Gastroesophageal sphincter (tissue), 4 donors: ENCODE data around the gene GMNN. TPM values are rescaled to one million over a fixed set of nuclear protein-coding genes. Genes with fewer than 3 reads are reported as not detected.

ENCODE experiments used
- ATAC-seq: fragments of 150-250 bp; one replicate; pipeline ENCODE4 v1.9.1; 2016; ENCODE audit warnings: mild to moderate bottlenecking, moderate library complexity
- H3K27ac ChIP-seq, 4 donors: fragments of 200-600 bp; sonication (generic) in 3 of 4; 1 replicate in 3 of 4; 2 replicates in 1 of 4; pipeline ENCODE4 v1.5.1; 2016 to 2019
- H3K27me3 ChIP-seq: fragments of 200-600 bp; sonication (generic); one replicate; pipeline ENCODE4 v1.5.1; 2019
- H3K36me3 ChIP-seq, 2 donors: fragments of 200-600 bp; sonication (generic); one replicate each; pipeline ENCODE4 v1.5.1; 2019; ENCODE audit warnings: control low read depth in 1 of 2
- H3K4me1 ChIP-seq, 3 donors: fragments of 200-600 bp; sonication (generic); 1 replicate in 2 of 3; 2 replicates in 1 of 3; pipeline ENCODE4 v1.5.1; 2016 to 2019; ENCODE audit warnings: control low read depth in 2 of 3
- H3K4me3 ChIP-seq, 2 donors: fragments of 200-600 bp; sonication (generic); one replicate each; pipeline ENCODE4 v1.5.1; 2019; ENCODE audit warnings: mild to moderate bottlenecking in 1 of 2, moderate library complexity in 1 of 2
- H3K9me3 ChIP-seq, 3 donors: fragments of 200-600 bp; sonication (generic); one replicate each; pipeline ENCODE4 v1.5.1; 2017 to 2019; ENCODE audit warnings: control low read depth in 2 of 3
- CTCF ChIP-seq, 4 experiments: fragments of 200-600 bp in 2 of 4; fragments of 450-650 bp in 2 of 4; sonication (generic) in 1 of 4; IDR thresholded peaks; one replicate each; pipeline ENCODE4 v1.5.1; 2017 to 2019; ENCODE audit warnings: antibody characterized with exemption in 4 of 4, mild to moderate bottlenecking in 2 of 4, moderate library complexity in 2 of 4
- EP300 ChIP-seq: sonication (generic); formaldehyde crosslinking; IDR thresholded peaks from one replicate; pipeline ENCODE4 v1.6.1; 2017; ENCODE audit warnings: antibody characterized with exemption, mild to moderate bottlenecking
- POLR2A ChIP-seq, 2 donors: fragments of 450-650 bp; IDR thresholded peaks; one replicate each; pipeline ENCODE4 v1.6.1; 2017; ENCODE audit warnings: antibody characterized with exemption in 2 of 2, mild to moderate bottlenecking in 2 of 2, moderate library complexity in 1 of 2
- POLR2AphosphoS5 ChIP-seq: sonication (generic); formaldehyde crosslinking; IDR thresholded peaks from one replicate; pipeline ENCODE4 v1.6.1; 2017; ENCODE audit warnings: antibody characterized with exemption
- WGBS, 2 donors: methylation state at CpG; one replicate each; pipeline ENCODE4 v1.1.5; 2018; ENCODE audit warnings: low coverage in 1 of 2; 5-methylcytosine and 5-hydroxymethylcytosine counted together
- total RNA-seq, 4 donors: library from RNA; depleted of rRNA; stranded (reverse); fragments of >200 nt; gene quantifications; one replicate each; pipeline ENCODE4 v1.1.0, GENCODE V29; 2016

GMNN gene
- total RNA-seq, 4 donors from 2014 or later: 2.7 to 9.7 (median 4.0) TPM

GRCh38 chr6:24798740-24799540 lies 24.2 kb downstream of the GMNN start, which contains the start of gene ARMH2:
ARMH2 (minus strand) TSS chr6:24798917; CDS start chr6:24798857, 60 bp downstream.
- no peaks in the 10 kb centered on the region for H3K9me3 ChIP-seq
- WGBS, 2 donors: 82% methylated on average over 13 of the region's 13 CpGs
- H3K27ac ChIP-seq: no peak within 1 kb of the TSS
- H3K36me3 ChIP-seq: no peaks in the 10 kb centered on the region
- TF ChIP-seq CTCF (IDR thresholded peaks at IDR 0.05) (no peak), POLR2A (IDR thresholded peaks at IDR 0.05) (no peak), POLR2AphosphoS5 (no peak), EP300 (no peak)
- H3K27me3 ChIP-seq: no peaks in the 10 kb centered on the region
- H3K4me3 ChIP-seq: no peak within 1 kb of the TSS
- no peak for ATAC-seq
- peaks cover 0 to 7% (median 0%) of the 10 kb centered on the region in 3 donors for H3K4me1 ChIP-seq

GRCh38 chr6:24799541-24799915 lies 24.8 kb downstream of the GMNN start:
- peaks cover 0 to 7% (median 0%) of the 10 kb centered on the region in 3 donors for H3K4me1 ChIP-seq
- 85 to 94% methylated on average over 1 of the region's 1 CpG for WGBS, 2 donors
- TF ChIP-seq CTCF (IDR thresholded peaks at IDR 0.05) (no peak), POLR2AphosphoS5 (no peak), EP300 (no peak), POLR2A (IDR thresholded peaks at IDR 0.05) (no peak)

GRCh38 chr6:24802271-24803059 lies 27.7 kb downstream of the GMNN start:
- H3K27ac ChIP-seq: no peak overlapping the region
- ATAC-seq: no peak
- H3K9me3 ChIP-seq: no peaks in the 10 kb centered on the region
- 74 to 96% methylated on average over 3 to 4 of the region's 8 CpGs for WGBS, 2 donors
- TF ChIP-seq EP300: no peak
- no peak for TF ChIP-seq CTCF (IDR thresholded peaks at IDR 0.05)
- TF ChIP-seq POLR2A (IDR thresholded peaks at IDR 0.05): no peak
- TF ChIP-seq POLR2AphosphoS5: no peak
- H3K36me3 ChIP-seq: no peaks in the 10 kb centered on the region
- peaks cover 0 to 7% (median 0%) of the 10 kb centered on the region in 3 donors for H3K4me1 ChIP-seq
- H3K4me3 ChIP-seq: no peak overlapping the region
- H3K27me3 ChIP-seq: no peaks in the 10 kb centered on the region

More at GRCh38 chr6:24799541-24799915, 24.8 kb downstream of the GMNN start:
- no peaks in the 10 kb centered on the region for H3K27me3 ChIP-seq
- ATAC-seq: no peak
- no peak overlapping the region for H3K27ac ChIP-seq
- no peak overlapping the region for H3K4me3 ChIP-seq
- no peaks in the 10 kb centered on the region for H3K36me3 ChIP-seq
- no peaks in the 10 kb centered on the region for H3K9me3 ChIP-seq

- ATAC-seq: no peak
- WGBS, 2 donors: 92 to 94% methylated on average over 2 to 3 of the region's 3 CpGs
- TF ChIP-seq POLR2A (IDR thresholded peaks at IDR 0.05): no peak
- no peak for TF ChIP-seq CTCF (IDR thresholded peaks at IDR 0.05)
- TF ChIP-seq EP300: no peak
- no peak for TF ChIP-seq POLR2AphosphoS5
- H3K27me3 ChIP-seq: no peaks in the 10 kb centered on the region
- H3K4me1 ChIP-seq: no peaks in the 10 kb centered on the region
- no peaks in the 10 kb centered on the region for H3K9me3 ChIP-seq
- H3K27ac ChIP-seq: no peak overlapping the region
- H3K36me3 ChIP-seq: no peaks in the 10 kb centered on the region
- H3K4me3 ChIP-seq: no peak overlapping the region
Observed at GRCh38 chr6:24807584-24807983, 32.8 kb downstream of the GMNN start.
